HepG2 (cell line): ENCODE measurements around the gene LMAN2L. TPM values are rescaled to one million over a fixed set of nuclear protein-coding genes. Genes with fewer than 3 reads are reported as not detected.

Experiments
- KDM6A ChIP-seq: IDR thresholded peaks from 2 replicates; pipeline ENCODE4 v1.6.1; 2016; ENCODE audit warnings: low read depth
- MED1 ChIP-seq: sonication (generic); formaldehyde crosslinking; IDR thresholded peaks from 2 replicates; pipeline ENCODE4 v1.4.0; 2020; ENCODE audit warnings: missing genetic modification reagents
- MTF2 ChIP-seq: sonication (generic); formaldehyde crosslinking; IDR thresholded peaks from 2 replicates; pipeline ENCODE4 v1.5.0; 2020; ENCODE audit warnings: missing genetic modification reagents, borderline replicate concordance
- POLR2A ChIP-seq, 2 experiments: IDR thresholded peaks; 2 replicates each; pipeline ENCODE4 v1.6.1; 2011; ENCODE audit warnings: low read depth in 2 of 2, low read length in 2 of 2, mild to moderate bottlenecking in 1 of 2, moderate library complexity in 1 of 2; ENCODE audit not compliant: insufficient read depth in 1 of 2
- ZIK1 ChIP-seq: sonication (generic); formaldehyde crosslinking; IDR thresholded peaks from 2 replicates; pipeline ENCODE4 v1.5.0; 2020; ENCODE audit warnings: mild to moderate bottlenecking, low read depth, missing genetic modification reagents, borderline replicate concordance
- ZNF142 ChIP-seq: sonication (generic); formaldehyde crosslinking; IDR thresholded peaks from 2 replicates; pipeline ENCODE4 v1.4.0; 2020; ENCODE audit warnings: missing genetic modification reagents
- ZNF605 ChIP-seq: sonication (generic); formaldehyde crosslinking; IDR thresholded peaks from 2 replicates; pipeline ENCODE4 v1.8.0; 2022; ENCODE audit warnings: mild to moderate bottlenecking, missing genetic modification reagents
- ZNF609 ChIP-seq: sonication (generic); formaldehyde crosslinking; IDR thresholded peaks from 2 replicates; pipeline ENCODE4 v1.4.0; 2020; ENCODE audit warnings: mild to moderate bottlenecking, missing genetic modification reagents, borderline replicate concordance
- ZSCAN9 ChIP-seq: IDR thresholded peaks from 2 replicates; pipeline ENCODE4 v1.6.1; 2016; ENCODE audit warnings: borderline replicate concordance
- polyA plus RNA-seq, 8 experiments: library from polyadenylated mRNA; depleted of rRNA in 3 of 8; stranded (reverse) in 7 of 8; unstranded in 1 of 8; fragments of >200 nt; fragmentation: Illumina TruSeq in 4 of 8; extraction: Trizol in 4 of 8; gene quantifications; 2 replicates each; pipeline versions ENCODE4 v1.2.1 to v1.2.3, GENCODE V29; 2011 to 2016; ENCODE audit warnings: low read depth in 4 of 8, missing spikeins in 1 of 8, mixed read lengths in 1 of 8; ENCODE audit not compliant: insufficient read depth in 1 of 8
- total RNA-seq, 5 experiments: library from RNA; depleted of rRNA; stranded (reverse); fragments of >200 nt; fragmentation: Illumina TruSeq; extraction: Trizol; gene quantifications; 2 replicates each; pipeline ENCODE4 v1.2.3, GENCODE V29; 2016; ENCODE audit warnings: low read depth in 1 of 5
- TF ChIP-seq, protein P1 (sequence below): sonication (generic); formaldehyde crosslinking; IDR thresholded peaks from 2 replicates; pipeline ENCODE4 v1.4.0; 2020; ENCODE audit warnings: missing genetic modification reagents

The LMAN2L gene
- total and polyA plus RNA-seq, 2 of the 13 experiments (the other 11 are each of a cell fraction or from before 2014, with no cell fraction given), result 39.1 to 57.9 TPM

GRCh38 chr2:96760036-96760985 lies 20.4 kb upstream of the LMAN2L start, which contains the start of gene CNNM4 (continued):
- TF ChIP-seq ZIK1 (CRISPR knock-in tag) (no peak), MED1 (CRISPR knock-in tag) (0 out of 2 replicates have a peak, but pooled peaks have one; percentile 28), ZNF609 (CRISPR knock-in tag) (no peak), ZSCAN9 (0 out of 2 replicates have a peak, but pooled peaks have one; percentile 19), MTF2 (no peak; the same call in 1 of the 2 replicates), KDM6A (CRISPR knock-in tag) (no peak), ZNF142 (CRISPR knock-in tag) (peak; percentile 80), POLR2A (IDR thresholded peaks at IDR 0.05; ENCODE audit: insufficient read depth in 1 of 2, low read depth in 2 of 2, low read length in 2 of 2) (peak in 1 of 2 experiments; percentile 57; a peak in 2 of 4 replicates), ZNF605 (CRISPR knock-in tag) (peak; percentile 54)
- TF ChIP-seq, protein P1, sequence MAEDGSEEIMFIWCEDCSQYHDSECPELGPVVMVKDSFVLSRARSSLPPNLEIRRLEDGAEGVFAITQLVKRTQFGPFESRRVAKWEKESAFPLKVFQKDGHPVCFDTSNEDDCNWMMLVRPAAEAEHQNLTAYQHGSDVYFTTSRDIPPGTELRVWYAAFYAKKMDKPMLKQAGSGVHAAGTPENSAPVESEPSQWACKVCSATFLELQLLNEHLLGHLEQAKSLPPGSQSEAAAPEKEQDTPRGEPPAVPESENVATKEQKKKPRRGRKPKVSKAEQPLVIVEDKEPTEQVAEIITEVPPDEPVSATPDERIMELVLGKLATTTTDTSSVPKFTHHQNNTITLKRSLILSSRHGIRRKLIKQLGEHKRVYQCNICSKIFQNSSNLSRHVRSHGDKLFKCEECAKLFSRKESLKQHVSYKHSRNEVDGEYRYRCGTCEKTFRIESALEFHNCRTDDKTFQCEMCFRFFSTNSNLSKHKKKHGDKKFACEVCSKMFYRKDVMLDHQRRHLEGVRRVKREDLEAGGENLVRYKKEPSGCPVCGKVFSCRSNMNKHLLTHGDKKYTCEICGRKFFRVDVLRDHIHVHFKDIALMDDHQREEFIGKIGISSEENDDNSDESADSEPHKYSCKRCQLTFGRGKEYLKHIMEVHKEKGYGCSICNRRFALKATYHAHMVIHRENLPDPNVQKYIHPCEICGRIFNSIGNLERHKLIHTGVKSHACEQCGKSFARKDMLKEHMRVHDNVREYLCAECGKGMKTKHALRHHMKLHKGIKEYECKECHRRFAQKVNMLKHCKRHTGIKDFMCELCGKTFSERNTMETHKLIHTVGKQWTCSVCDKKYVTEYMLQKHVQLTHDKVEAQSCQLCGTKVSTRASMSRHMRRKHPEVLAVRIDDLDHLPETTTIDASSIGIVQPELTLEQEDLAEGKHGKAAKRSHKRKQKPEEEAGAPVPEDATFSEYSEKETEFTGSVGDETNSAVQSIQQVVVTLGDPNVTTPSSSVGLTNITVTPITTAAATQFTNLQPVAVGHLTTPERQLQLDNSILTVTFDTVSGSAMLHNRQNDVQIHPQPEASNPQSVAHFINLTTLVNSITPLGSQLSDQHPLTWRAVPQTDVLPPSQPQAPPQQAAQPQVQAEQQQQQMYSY, result peak; percentile 79
